HG03442 (cell line): ENCODE data around the gene NALCN.
"Not testable (repeated sequence)": the region's sequence is repeated elsewhere in the genome, so short reads cannot be mapped to it uniquely, and the experiment has no call there.

ENCODE experiments used
- ATAC-seq: cut with Tn5 transposase; IDR thresholded peaks from one replicate; pipeline ENCODE4 v1.9.1; 2021; ENCODE audit warnings: mild to moderate bottlenecking, moderate library complexity; ENCODE audit not compliant: unreplicated experiment

NALCN gene

DNA sequence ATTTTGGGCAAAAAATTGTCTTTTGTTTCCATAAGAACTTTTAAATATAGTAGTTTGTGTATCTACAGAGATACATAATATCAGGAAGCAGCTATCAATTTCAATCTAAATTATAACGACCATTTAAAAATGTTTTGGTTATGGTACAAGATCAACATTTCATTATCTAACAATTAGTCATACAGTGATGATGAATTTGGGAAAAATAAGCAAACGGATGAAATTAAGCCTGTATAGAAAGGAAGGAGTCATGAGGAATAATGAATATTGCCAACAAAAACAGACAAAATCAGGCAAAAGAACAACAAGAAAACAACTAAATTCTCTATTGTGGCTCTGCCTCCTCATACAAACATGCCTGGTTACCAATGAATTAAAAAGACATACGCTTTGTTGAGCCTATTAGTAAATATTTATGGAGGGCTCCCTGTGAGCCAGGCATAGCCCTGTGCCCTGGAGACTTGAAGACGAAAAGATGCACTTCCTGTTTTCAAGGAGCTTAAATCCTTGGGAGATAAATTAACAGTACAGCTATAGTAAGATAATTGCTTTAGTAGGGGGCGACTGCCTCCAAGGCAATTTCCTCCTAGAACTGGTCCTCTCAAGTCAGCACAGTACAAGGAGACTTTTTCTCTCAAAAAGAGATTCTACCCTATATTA is 73.0 kb downstream of the NALCN start:
- ATAC-seq = no peak

- no peak for ATAC-seq
These were observed 74.8 kb downstream of the NALCN start for GRCh38 chr13:101341464-101341863.

- no peak for ATAC-seq
These were observed 77.1 kb downstream of the NALCN start for GRCh38 chr13:101339202-101339601.

- no peak for ATAC-seq
These were observed 83.7 kb downstream of the NALCN start for GRCh38 chr13:101332583-101332982.

DNA sequence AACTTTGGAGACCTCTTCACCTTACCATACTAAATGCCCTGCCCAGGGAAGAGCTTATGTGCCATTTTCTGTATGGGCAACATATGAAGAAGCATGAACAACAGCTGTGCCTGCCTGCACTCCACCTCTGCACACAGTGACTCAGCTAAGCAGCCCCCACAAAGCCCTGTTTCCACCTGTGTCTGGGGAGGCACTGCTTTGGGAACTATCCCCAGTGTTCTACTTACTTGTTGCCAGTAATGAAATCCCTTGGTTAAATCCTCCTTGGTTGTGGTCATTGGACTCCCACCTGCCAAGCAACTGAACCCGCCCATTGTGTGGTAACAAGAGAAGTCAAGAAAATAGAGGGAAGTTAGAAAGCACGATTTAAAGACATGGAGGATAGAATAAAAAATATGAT is 84.6 kb downstream of the NALCN start:
- no peak for ATAC-seq

GRCh38 chr13:101327871-101328270 is 88.4 kb downstream of the NALCN start:
- ATAC-seq = no peak

GRCh38 chr13:101326710-101327109 is 89.6 kb downstream of the NALCN start:
- ATAC-seq = no peak

- ATAC-seq = no peak
These were observed 90.9 kb downstream of the NALCN start for GRCh38 chr13:101325423-101325822.

- ATAC-seq = no peak
These were observed 92.7 kb downstream of the NALCN start for GRCh38 chr13:101323601-101324000.

GRCh38 chr13:101317986-101318523 is 98.3 kb downstream of the NALCN start:
- no peak for ATAC-seq

GRCh38 chr13:101313479-101313878 is 102.8 kb downstream of the NALCN start:
- not testable (repeated sequence) for ATAC-seq

- ATAC-seq = no peak
These were observed 107.2 kb downstream of the NALCN start for GRCh38 chr13:101309014-101309619.

GRCh38 chr13:101308247-101309013 is 107.9 kb downstream of the NALCN start:
- ATAC-seq = no peak

GRCh38 chr13:101307181-101307701 is 109.1 kb downstream of the NALCN start:
- ATAC-seq = no peak

GRCh38 chr13:101306773-101307172 is 109.5 kb downstream of the NALCN start:
- ATAC-seq = no peak

GRCh38 chr13:101305981-101306411 is 110.3 kb downstream of the NALCN start:
- ATAC-seq = no peak

DNA sequence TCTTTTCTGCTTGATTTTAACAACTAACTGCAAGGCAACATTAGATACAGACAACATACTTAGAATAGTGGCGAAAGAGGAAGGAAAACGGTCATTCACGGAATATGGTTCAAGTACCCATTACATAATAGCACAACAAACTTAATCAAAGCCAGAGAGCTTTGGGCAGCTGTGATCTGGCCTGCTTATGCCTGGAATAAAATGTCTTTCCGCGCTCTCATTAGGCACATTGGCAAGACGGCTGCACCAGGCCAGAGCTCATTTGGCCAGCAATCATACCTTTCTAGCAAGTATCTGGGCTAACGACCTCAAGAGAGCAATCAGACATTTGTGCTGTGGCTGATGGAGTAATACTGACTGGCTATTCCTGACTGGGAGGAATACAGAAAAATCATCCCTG is 112.8 kb downstream of the NALCN start:
- no peak for ATAC-seq

DNA sequence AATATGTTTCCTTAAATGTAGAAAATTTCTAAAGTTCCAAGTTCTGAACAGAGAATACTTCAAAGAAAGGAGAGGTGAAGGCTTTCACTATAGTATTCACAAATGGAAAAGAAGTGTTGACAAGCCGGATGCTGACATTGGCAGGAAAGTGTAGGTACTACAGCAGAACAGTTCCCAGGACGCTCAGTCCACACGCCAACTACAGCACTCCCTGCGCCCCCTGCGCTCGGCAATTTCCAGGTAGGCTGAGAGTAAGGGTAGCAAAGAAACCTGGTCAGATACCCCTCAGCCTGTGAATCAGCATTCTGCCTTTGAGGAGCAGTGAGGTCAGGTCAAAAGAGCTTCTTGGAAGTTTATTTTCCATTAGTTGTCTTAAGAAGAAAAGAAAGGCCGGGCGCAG is 115.3 kb downstream of the NALCN start:
- no peak for ATAC-seq

GRCh38 chr13:101300531-101300930 is 115.8 kb downstream of the NALCN start:
- no peak for ATAC-seq

DNA sequence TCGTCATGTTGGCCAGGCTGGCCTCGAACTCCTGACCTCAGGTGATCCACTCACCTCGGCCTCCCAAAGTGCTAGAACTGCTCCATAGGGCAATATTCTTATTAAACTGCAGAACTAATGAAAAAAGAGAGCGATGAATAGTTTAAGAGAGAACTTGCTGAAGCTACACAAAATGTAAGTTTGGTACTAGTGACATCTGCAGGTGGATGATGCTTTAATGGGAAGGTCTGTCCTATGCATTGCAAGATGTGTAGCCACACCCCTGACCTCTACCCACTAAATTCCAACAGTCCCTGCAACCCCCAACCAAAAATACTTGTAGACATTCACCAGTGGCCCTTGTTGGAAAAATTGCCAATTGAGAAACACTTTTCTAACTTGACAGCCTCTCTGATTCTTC is 117.8 kb downstream of the NALCN start:
- ATAC-seq = no peak

- ATAC-seq = no peak
These were observed 118.5 kb downstream of the NALCN start for GRCh38 chr13:101297794-101298193.

GRCh38 chr13:101292711-101293110 is 123.6 kb downstream of the NALCN start:
- no peak for ATAC-seq
